ENCODE results near the gene FARS2. TPM values are rescaled to one million over a fixed set of nuclear protein-coding genes. Genes with fewer than 3 reads are reported as not detected.

FARS2 gene
- total and polyA plus RNA-seq, 9 of the 15 experiments (the other 6 are each of a cell fraction or from before 2014, with no cell fraction given) = 16.5 to 62.2 (median 27.0) TPM

DNA sequence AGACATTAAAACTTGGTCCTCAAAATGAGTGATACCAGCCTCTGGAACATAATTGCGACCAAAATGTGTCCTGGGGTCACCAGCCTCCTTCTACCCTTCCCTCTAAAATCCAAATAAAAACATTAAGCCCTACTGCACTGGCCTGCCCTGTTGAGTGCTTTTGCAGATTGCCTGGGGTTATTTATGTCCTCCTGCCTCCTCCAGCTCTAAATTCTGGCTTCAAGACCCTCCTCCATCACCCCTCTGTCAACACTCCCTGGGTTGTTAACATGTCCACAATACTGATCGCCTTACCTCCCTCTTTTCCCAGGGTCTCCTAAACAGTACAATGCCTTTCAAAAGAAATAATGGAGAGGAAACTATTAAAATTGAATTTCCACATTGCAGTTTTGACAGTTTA lies 418.0 kb downstream of the FARS2 start:
- in situ Hi-C loops (cut with MboI) = no loop called here
- no peaks in the 10 kb centered on the region for H3K27me3 ChIP-seq (ENCODE audit: control insufficient read depth in 2 of 2, insufficient read depth in 2 of 2, low read length in 2 of 2)
- no peaks in the 10 kb centered on the region for H3K9me1 ChIP-seq (ENCODE audit: control insufficient read depth, insufficient read depth, low read length)
- FAIRE-seq = no peak
- no peak overlapping the region for H3K4me3 ChIP-seq
- no TSS peak for BruUV-seq (replicated peaks)
- H3K79me2 ChIP-seq (ENCODE audit: control insufficient read depth, insufficient read depth, low read length) = no peaks in the 10 kb centered on the region
- ATAC-seq = no peak
- POLR2A ChIA-PET = interaction anchor here (0.6 kb wide), 1 partner anchor 606 kb away, joined by 3 read pairs; no protein-coding TSS in a partner anchor
- no peak for DNase-seq (ENCODE audit: extremely low read depth in 1 of 4, low spot score in 3 of 4)
- no peaks in the 10 kb centered on the region for H4K20me1 ChIP-seq (replicated peaks; ENCODE audit: control insufficient read depth, insufficient read depth, low read length)
- CTCF ChIA-PET (ENCODE audit: low intra/inter-chr PET ratio) = no interaction called here
- H3K9me3 ChIP-seq (replicated peaks; ENCODE audit: control insufficient read depth, insufficient read depth, low read depth, low read length) = no peaks in the 10 kb centered on the region
- no peaks in the 10 kb centered on the region for H3K4me1 ChIP-seq (replicated peaks in 1 of 2; ENCODE audit: control insufficient read depth in 2 of 2, insufficient read depth in 2 of 2, low read length in 2 of 2)
- no peak overlapping the region for H2AFZ ChIP-seq (ENCODE audit: low read depth, low read length)
- no peaks in the 10 kb centered on the region for H3K36me3 ChIP-seq (ENCODE audit: control insufficient read depth, insufficient read depth, low read length)
- no peak overlapping the region for H3K4me2 ChIP-seq (ENCODE audit: insufficient read depth, low read length)
- intact Hi-C loops (cut with micrococcal nuclease) = no loop called here
- TF ChIP-seq ZNF318 (IDR thresholded peaks at IDR 0.05; ENCODE audit: borderline replicate concordance in 1 of 2, low read depth in 1 of 2) (no peak), PBX2 (CRISPR knock-in tag; IDR thresholded peaks at IDR 0.05; ENCODE audit: low read depth) (no peak), PBX2 (tag; conservative IDR thresholded peaks at IDR 0.05; ENCODE audit: low read depth) (0 out of 2 replicates have a peak, but pooled peaks have one; percentile 22), KDM2B (CRISPR knock-in tag; IDR thresholded peaks at IDR 0.05) (no peak)
- H3K9ac ChIP-seq (ENCODE audit: insufficient read depth in 1 of 2, low read depth in 2 of 2, low read length in 2 of 2) = no peak overlapping the region
- 15% methylated on average over 2 of the region's 2 CpGs for WGBS (ENCODE audit: insufficient coverage, low coverage, missing lambda C conversion rate)
- no peak overlapping the region for H3K27ac ChIP-seq (ENCODE audit: extremely low read depth, low read depth, low read length)
